B cell (primary cell): ENCODE measurements around the gene STRBP. TPM values are rescaled to one million over a fixed set of nuclear protein-coding genes. Genes with fewer than 3 reads are reported as not detected.
A peak's percentile ranks its signal among the peaks of the same experiment; 100 is the strongest.

Experiments
- ATAC-seq: fragments of 200-7000 bp; cut with Tn5 transposase; one replicate; pipeline ENCODE4 v1.10.0; 2021; ENCODE audit warnings: low read depth, mild to moderate bottlenecking, moderate number of reproducible peaks, moderate library complexity
- CTCF ChIA-PET: fragments of 350-600 bp; sonication (Branson Sonifier 250); formaldehyde crosslinking; loops from one replicate; lab custom pipeline; 2021; ENCODE audit warnings: antibody characterized with exemption, inconsistent platforms; lab: Charles Lee
- POLR2A ChIA-PET: fragments of 350-600 bp; sonication (Branson Sonifier 250); formaldehyde crosslinking; loops from one replicate; lab custom pipeline; 2021; ENCODE audit warnings: antibody characterized with exemption; lab: Charles Lee
- DNase-seq: peaks from one replicate; pipeline ENCODE4 v3.0.0; 2013
- H2AFZ ChIP-seq: 2 replicates; pipeline ENCODE4 v1.6.1; 2012; ENCODE audit warnings: mild to moderate bottlenecking, low read depth, low read length; ENCODE audit not compliant: insufficient read depth, poor library complexity, severe bottlenecking
- H3K27ac ChIP-seq, 2 donors: 1 replicate in 1 of 2; 2 replicates in 1 of 2; pipeline ENCODE4 v1.5.1; 2012 to 2013; ENCODE audit warnings: low read length in 2 of 2, mild to moderate bottlenecking in 2 of 2, moderate library complexity in 1 of 2
- H3K27me3 ChIP-seq, 4 experiments: fragments of 200-600 bp in 1 of 4; sonication (generic) in 1 of 4; replicated peaks in 1 of 4; 1 replicate in 2 of 4; 2 replicates in 2 of 4; pipeline versions ENCODE4 v1.6.1 to v1.7.0; 2013 to 2016; ENCODE audit warnings: low read length in 3 of 4, mild to moderate bottlenecking in 2 of 4, mixed read lengths in 1 of 4, moderate library complexity in 1 of 4; ENCODE audit not compliant: insufficient read depth in 4 of 4, control insufficient read depth in 3 of 4; ENCODE audit errors: control extremely low read depth in 1 of 4
- H3K36me3 ChIP-seq, 2 experiments: replicated peaks in 1 of 2; 1 replicate in 1 of 2; 2 replicates in 1 of 2; pipeline versions ENCODE4 v1.6.1 to v1.7.1; 2013; ENCODE audit warnings: low read length in 1 of 2; ENCODE audit not compliant: insufficient read depth in 2 of 2, control insufficient read depth in 1 of 2; ENCODE audit errors: control extremely low read depth in 1 of 2, extremely low read depth in 1 of 2
- H3K4me1 ChIP-seq, 2 donors: fragments of 200-600 bp in 1 of 2; sonication (generic) in 1 of 2; 1 replicate in 1 of 2; 2 replicates in 1 of 2; pipeline versions ENCODE4 v1.5.1 to v1.6.1; 2013 to 2017; ENCODE audit warnings: low read length in 2 of 2; ENCODE audit not compliant: control insufficient read depth in 2 of 2, insufficient read depth in 2 of 2
- H3K4me2 ChIP-seq: replicated peaks from 2 replicates; pipeline ENCODE3; 2012; ENCODE audit warnings: mild to moderate bottlenecking, low read depth, low read length; ENCODE audit not compliant: poor library complexity, severe bottlenecking
- H3K4me3 ChIP-seq, 5 experiments: fragments of 200-600 bp in 1 of 5; sonication (generic) in 1 of 5; 1 replicate in 3 of 5; 2 replicates in 2 of 5; pipeline versions ENCODE4 v1.5.1 to v1.7.0; 2011 to 2016; ENCODE audit warnings: low read length in 4 of 5, mild to moderate bottlenecking in 4 of 5, low read depth in 2 of 5, control low read depth in 1 of 5, moderate library complexity in 1 of 5; ENCODE audit not compliant: insufficient read depth in 1 of 5; ENCODE audit errors: control extremely low read depth in 1 of 5, extremely low read depth in 1 of 5
- H3K79me2 ChIP-seq: fragments of 200-600 bp; sonication (generic); one replicate; pipeline ENCODE4 v1.6.0; 2016; ENCODE audit warnings: low read length; ENCODE audit not compliant: control insufficient read depth, insufficient read depth
- H3K9ac ChIP-seq: fragments of 200-600 bp; sonication (generic); 2 replicates; pipeline ENCODE4 v1.6.1; 2017; ENCODE audit warnings: mild to moderate bottlenecking, low read length, moderate library complexity
- H3K9me3 ChIP-seq, 3 donors: one replicate each; pipeline versions ENCODE4 v1.6.1 to v1.7.1; 2013; ENCODE audit warnings: low read length in 2 of 3; ENCODE audit not compliant: control insufficient read depth in 2 of 3, insufficient read depth in 1 of 3; ENCODE audit errors: control extremely low read depth in 1 of 3
- H4K20me1 ChIP-seq: 2 replicates; pipeline ENCODE4 v1.6.0; 2012; ENCODE audit warnings: mild to moderate bottlenecking, low read length; ENCODE audit not compliant: insufficient read depth, control insufficient read depth, poor library complexity, severe bottlenecking
- H3K27ac Mint-ChIP-seq: one replicate; pipeline ENCODE4 v1.8.0; 2021; ENCODE audit warnings: mixed read lengths
- H3K27me3 Mint-ChIP-seq: one replicate; pipeline ENCODE4 v1.8.0; 2021; ENCODE audit warnings: mixed read lengths
- H3K4me1 Mint-ChIP-seq: one replicate; pipeline ENCODE4 v1.8.0; 2021; ENCODE audit warnings: mixed read lengths
- H3K4me3 Mint-ChIP-seq: one replicate; pipeline ENCODE4 v1.8.0; 2021; ENCODE audit warnings: mixed read lengths
- H3K9me3 Mint-ChIP-seq: one replicate; pipeline ENCODE4 v1.8.0; 2022; ENCODE audit warnings: mixed read lengths; ENCODE audit not compliant: insufficient read depth
- EZH2 ChIP-seq: IDR thresholded peaks from 2 replicates; pipeline ENCODE4 v1.6.1; 2012; ENCODE audit warnings: borderline replicate concordance, low read depth, mild to moderate bottlenecking, moderate library complexity, low read length; ENCODE audit not compliant: insufficient read depth, poor library complexity, severe bottlenecking
- WGBS: methylation state at CpG from one replicate; pipeline ENCODE4 v1.1.5; 2013; ENCODE audit warnings: missing lambda C conversion rate; ENCODE audit not compliant: insufficient coverage; 5-methylcytosine and 5-hydroxymethylcytosine counted together
- intact Hi-C: fragments of 100-400 bp; cut with micrococcal nuclease; formaldehyde crosslinking; loops from one replicate; pipeline ENCODE4 v1.10.0; 2022
- polyA plus RNA-seq: library from polyadenylated mRNA; depleted of rRNA; stranded (reverse); fragments of >200 nt; gene quantifications from 2 replicates; pipeline ENCODE4 v1.2.3, GENCODE V29; 2012
- total RNA-seq, 2 donors: library from RNA; stranded (reverse); fragments of 120-200 nt in 1 of 2; gene quantifications; 1 replicate in 1 of 2; 2 replicates in 1 of 2; pipeline versions ENCODE4 v1.2.3 to v1.2.4, GENCODE V29; 2013 to 2022
- TF ChIP-seq, protein P1 (sequence below): fragments of 200-600 bp; IDR thresholded peaks from one replicate; pipeline ENCODE4 v1.8.0; 2022; ENCODE audit warnings: antibody characterized with exemption, mild to moderate bottlenecking

The STRBP gene
- total and polyA plus RNA-seq, 2 donors (not counting 1 experiment from before 2014, with no cell fraction given), result 39.1 to 189 TPM

DNA sequence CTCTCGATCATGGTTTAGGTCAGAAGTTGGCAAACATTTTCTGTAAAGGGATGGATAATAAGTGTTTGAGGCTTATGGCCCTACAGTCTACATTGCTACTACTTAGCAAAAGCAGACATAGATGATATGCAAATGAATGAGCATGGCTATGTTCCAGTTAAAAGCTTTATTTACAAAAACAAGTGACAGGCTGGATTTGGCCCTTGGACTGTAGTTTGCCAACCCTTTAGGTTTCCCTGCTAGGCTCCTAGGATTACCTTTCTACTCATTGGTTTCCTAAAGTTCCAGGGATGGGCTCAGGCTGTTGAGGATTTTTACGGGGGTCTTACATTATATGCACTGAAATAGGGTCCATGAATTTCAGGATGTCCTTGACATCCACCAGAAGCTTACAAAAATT lies 177.4 kb downstream of the STRBP start:
- Histone ChIP-seq H3K27ac (no peak overlapping the region), H3K9me3 (no peaks in the 10 kb centered on the region), H4K20me1 (no peaks in the 10 kb centered on the region), H3K36me3 (peaks cover 6 to 30% of the 10 kb centered on the region in 2 experiments), H3K27me3 (no peaks in the 10 kb centered on the region), H3K4me1 (peaks cover 41 to 47% of the 10 kb centered on the region in 2 donors), H3K4me2 (no peak overlapping the region), H3K4me3 (no peak overlapping the region), H2AFZ (no peak overlapping the region), H3K79me2 (no peaks in the 10 kb centered on the region), H3K9ac (no peak overlapping the region)
- ChIA-PET CTCF (interaction anchor here (1.3 to 8.7 kb wide), 9 partner anchors 9 to 295 kb away, joined by 4 to 63 read pairs (median 10); no protein-coding TSS in a partner anchor), POLR2A (interaction anchor here (0.6 kb wide), 1 partner anchor 165 kb away, joined by 8 read pairs; no protein-coding TSS in a partner anchor)
- intact Hi-C loops, result no loop called here
- DNase-seq (no peak), ATAC-seq (no peak)
- no CpG with 5 or more reads among the region's 2 CpGs for WGBS
- H3K4me3 Mint-ChIP-seq, result peak overlapping the region; percentile 68
- H3K4me1 Mint-ChIP-seq, result peaks cover 74% of the 10 kb centered on the region
- no peak for TF ChIP-seq EZH2
- TF ChIP-seq, protein P1, sequence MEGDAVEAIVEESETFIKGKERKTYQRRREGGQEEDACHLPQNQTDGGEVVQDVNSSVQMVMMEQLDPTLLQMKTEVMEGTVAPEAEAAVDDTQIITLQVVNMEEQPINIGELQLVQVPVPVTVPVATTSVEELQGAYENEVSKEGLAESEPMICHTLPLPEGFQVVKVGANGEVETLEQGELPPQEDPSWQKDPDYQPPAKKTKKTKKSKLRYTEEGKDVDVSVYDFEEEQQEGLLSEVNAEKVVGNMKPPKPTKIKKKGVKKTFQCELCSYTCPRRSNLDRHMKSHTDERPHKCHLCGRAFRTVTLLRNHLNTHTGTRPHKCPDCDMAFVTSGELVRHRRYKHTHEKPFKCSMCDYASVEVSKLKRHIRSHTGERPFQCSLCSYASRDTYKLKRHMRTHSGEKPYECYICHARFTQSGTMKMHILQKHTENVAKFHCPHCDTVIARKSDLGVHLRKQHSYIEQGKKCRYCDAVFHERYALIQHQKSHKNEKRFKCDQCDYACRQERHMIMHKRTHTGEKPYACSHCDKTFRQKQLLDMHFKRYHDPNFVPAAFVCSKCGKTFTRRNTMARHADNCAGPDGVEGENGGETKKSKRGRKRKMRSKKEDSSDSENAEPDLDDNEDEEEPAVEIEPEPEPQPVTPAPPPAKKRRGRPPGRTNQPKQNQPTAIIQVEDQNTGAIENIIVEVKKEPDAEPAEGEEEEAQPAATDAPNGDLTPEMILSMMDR, result no peak
- no peaks in the 10 kb centered on the region for H3K27me3 Mint-ChIP-seq
- H3K27ac Mint-ChIP-seq, result peak overlapping the region; percentile 68
- no peaks in the 10 kb centered on the region for H3K9me3 Mint-ChIP-seq

DNA sequence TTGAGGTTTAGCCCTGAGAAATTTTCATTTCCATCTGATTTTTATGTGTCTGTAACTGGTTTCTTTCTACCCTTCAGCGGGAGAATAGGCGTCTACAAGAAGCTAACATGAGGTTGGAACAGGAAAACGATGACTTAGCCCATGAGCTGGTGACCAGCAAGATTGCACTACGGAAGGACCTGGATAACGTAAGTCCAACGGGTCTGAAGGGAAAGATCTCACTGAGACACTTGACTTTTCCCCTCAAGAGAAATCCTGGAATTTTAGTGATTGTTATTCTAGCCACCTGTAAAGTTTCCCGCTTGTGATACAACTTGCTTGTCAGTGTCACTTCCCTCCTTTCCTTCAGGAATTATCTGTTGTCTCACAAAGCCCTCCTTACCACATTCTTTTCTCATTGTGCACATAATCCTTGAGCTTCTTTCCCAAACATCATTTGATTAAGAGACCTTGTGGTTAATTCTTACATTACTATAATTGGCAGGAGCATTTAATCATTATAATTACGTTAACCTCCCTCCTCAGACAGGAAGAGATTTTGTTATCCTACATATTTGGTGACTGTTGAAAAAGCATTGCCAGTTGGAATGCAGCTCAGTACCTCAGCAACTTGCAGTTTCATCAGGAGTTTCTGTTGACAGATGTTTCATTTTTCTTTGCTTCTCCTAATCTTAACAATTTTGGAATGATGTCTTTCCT lies 178.0 kb downstream of the STRBP start:
- peaks cover 6 to 32% of the 10 kb centered on the region in 2 experiments for H3K36me3 ChIP-seq
- intact Hi-C loops, result no loop called here
- peaks cover 73% of the 10 kb centered on the region for H3K4me1 Mint-ChIP-seq
- H3K4me2 ChIP-seq, result no peak overlapping the region
- DNase-seq, result no peak
- H3K9ac ChIP-seq, result no peak overlapping the region
- H3K9me3 Mint-ChIP-seq, result no peaks in the 10 kb centered on the region
- H3K27me3 ChIP-seq, result no peaks in the 10 kb centered on the region
- H3K4me1 ChIP-seq, result peaks cover 35 to 41% of the 10 kb centered on the region in 2 donors
- ATAC-seq, result no peak
- no peak overlapping the region for H2AFZ ChIP-seq
- CTCF ChIA-PET, result interaction anchor here (1.0 to 8.7 kb wide), 10 partner anchors 8 to 295 kb away, joined by 3 to 63 read pairs (median 8); no protein-coding TSS in a partner anchor
- POLR2A ChIA-PET, result interaction anchor here (0.6 kb wide), 1 partner anchor 166 kb away, joined by 8 read pairs; no protein-coding TSS in a partner anchor
- no peak for TF ChIP-seq EZH2
- TF ChIP-seq, protein P1, result no peak
- H3K27ac ChIP-seq, result no peak overlapping the region
- H3K4me3 Mint-ChIP-seq, result peak overlapping the region; percentile 68
- WGBS, result 96% methylated on average over 4 of the region's 8 CpGs
- H3K27me3 Mint-ChIP-seq, result no peaks in the 10 kb centered on the region
- H3K27ac Mint-ChIP-seq, result peak overlapping the region; percentile 68
- H3K9me3 ChIP-seq, result no peaks in the 10 kb centered on the region
- H3K4me3 ChIP-seq, result no peak overlapping the region
- H3K79me2 ChIP-seq, result no peaks in the 10 kb centered on the region
- no peaks in the 10 kb centered on the region for H4K20me1 ChIP-seq
